Measurements from ENCODE around the gene CTNNA1. TPM values are rescaled to one million over a fixed set of nuclear protein-coding genes. Genes with fewer than 3 reads are reported as not detected.
A peak's percentile ranks its signal among the peaks of the same experiment; 100 is the strongest.

The CTNNA1 gene
- total and polyA plus RNA-seq, 12 donors, result 111 to 521 (median 347) TPM

- Histone ChIP-seq H3K4me3 (no peak overlapping the region), H3K27ac (peak overlapping the region; percentile 29 to 73 (median 55)), H3K9me3 (replicated peaks in 1 of 3) (no peaks in the 10 kb centered on the region), H3K4me1 (replicated peaks in 1 of 2) (peaks cover 38 to 65% of the 10 kb centered on the region in 2 donors), H3K27me3 (no peaks in the 10 kb centered on the region), H3K36me3 (replicated peaks in 1 of 2) (no peaks in the 10 kb centered on the region)
- no peak for TF ChIP-seq POLR2A (IDR thresholded peaks at IDR 0.05)
- no peak for TF ChIP-seq CTCF (IDR thresholded peaks at IDR 0.05)
- DNase-seq, result no peak
- 24 to 49% (median 35%) methylated on average over 6 of the region's 6 CpGs for WGBS, 4 donors
- intact Hi-C loops (cut with DNase I), result no loop called here
Measured at GRCh38 chr5:138844812-138845513, 91.7 kb downstream of the CTNNA1 start.

- H3K4me1 ChIP-seq (replicated peaks in 1 of 2), result peaks cover 19 to 45% of the 10 kb centered on the region in 2 donors
- TF ChIP-seq POLR2A (IDR thresholded peaks at IDR 0.05) (no peak), CTCF (IDR thresholded peaks at IDR 0.05) (no peak)
Measured at GRCh38 chr5:138849439-138849838, 96.2 kb downstream of the CTNNA1 start.

GRCh38 chr5:138849882-138850281 lies 96.7 kb downstream of the CTNNA1 start:
- intact Hi-C loops (cut with DNase I), result no loop called here
- DNase-seq, result no peak
- WGBS, 4 donors, result 73 to 84% (median 77%) methylated on average over 1 of the region's 1 CpG
- peaks cover 15 to 41% of the 10 kb centered on the region in 2 donors for H3K4me1 ChIP-seq (replicated peaks in 1 of 2)
- H3K27ac ChIP-seq, result peak overlapping the region in 1 of 5 donors; percentile 59
- no peak overlapping the region for H3K4me3 ChIP-seq
- no peaks in the 10 kb centered on the region for H3K9me3 ChIP-seq (replicated peaks in 1 of 3)
- no peaks in the 10 kb centered on the region for H3K27me3 ChIP-seq
- no peaks in the 10 kb centered on the region for H3K36me3 ChIP-seq (replicated peaks in 1 of 2)
- TF ChIP-seq CTCF (IDR thresholded peaks at IDR 0.05) (no peak), POLR2A (IDR thresholded peaks at IDR 0.05) (no peak)

More at GRCh38 chr5:138849439-138849838, 96.2 kb downstream of the CTNNA1 start:
- intact Hi-C loops (cut with DNase I), result no loop called here
- 11 to 41% (median 26%) methylated on average over 3 of the region's 3 CpGs for WGBS, 4 donors
- Histone ChIP-seq H3K4me3 (no peak overlapping the region), H3K27ac (peak overlapping the region in 3 of 5 donors; percentile 5 to 59 (median 12)), H3K27me3 (no peaks in the 10 kb centered on the region), H3K9me3 (replicated peaks in 1 of 3) (no peaks in the 10 kb centered on the region), H3K36me3 (replicated peaks in 1 of 2) (no peaks in the 10 kb centered on the region)
- DNase-seq, result peak in 6 of 7 donors; percentile 26 to 73 (median 64)

- peaks cover 8 to 34% of the 10 kb centered on the region in 2 donors for H3K4me1 ChIP-seq (replicated peaks in 1 of 2)
- TF ChIP-seq CTCF (IDR thresholded peaks at IDR 0.05) (no peak), POLR2A (IDR thresholded peaks at IDR 0.05) (no peak)
- no peaks in the 10 kb centered on the region for H3K9me3 ChIP-seq (replicated peaks in 1 of 3)
- 20 to 46% (median 37%) methylated on average over 2 of the region's 2 CpGs for WGBS, 4 donors
- intact Hi-C loops (cut with DNase I), result no loop called here
- no peaks in the 10 kb centered on the region for H3K36me3 ChIP-seq (replicated peaks in 1 of 2)
- H3K27me3 ChIP-seq, result no peaks in the 10 kb centered on the region
- H3K4me3 ChIP-seq, result no peak overlapping the region
- no peak overlapping the region for H3K27ac ChIP-seq
- DNase-seq, result no peak
Measured at GRCh38 chr5:138850865-138851435, 97.7 kb downstream of the CTNNA1 start.

Data from adrenal gland (tissue), 12 donors.